Forelimb muscle (tissue), 1 donor: ENCODE measurements around the gene POU4F1. TPM values are rescaled to one million over a fixed set of nuclear protein-coding genes. Genes with fewer than 3 reads are reported as not detected.

Experiments used
- DNase-seq: peaks from one replicate; pipeline ENCODE4 v3.0.0-alpha.2; 2013; ENCODE audit warnings: low read depth
- polyA plus RNA-seq: library from polyadenylated mRNA; unstranded; fragments of 120-200 nt; gene quantifications from one replicate; pipeline ENCODE4 v1.2.1, GENCODE V29; 2013; ENCODE audit not compliant: insufficient read length

POU4F1 gene
- polyA plus RNA-seq, 1 donor, result 12.7 TPM

GRCh38 chr13:78592584-78592983 lies 10.8 kb downstream of the POU4F1 start:
- DNase-seq, result no peak

DNA sequence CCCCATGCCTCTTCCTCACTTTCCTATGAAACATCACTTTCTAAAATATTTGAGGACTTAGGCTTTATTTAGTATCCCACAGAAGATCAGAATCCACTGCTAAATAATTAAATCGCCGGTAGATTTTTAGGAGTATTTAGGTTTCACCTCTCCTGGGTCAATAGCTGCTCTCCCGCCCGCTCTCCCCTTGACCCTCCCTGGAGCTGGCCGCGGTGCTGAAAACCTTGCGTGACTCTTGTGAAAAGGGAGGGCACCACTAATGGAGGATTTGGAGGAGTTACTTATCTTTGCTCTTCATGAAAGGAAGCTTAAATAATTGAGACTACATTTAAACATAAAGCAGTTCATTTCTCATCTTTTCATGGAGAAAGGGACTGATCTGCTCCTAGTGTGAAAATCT lies 14.1 kb downstream of the POU4F1 start:
- no peak for DNase-seq

- DNase-seq, result no peak
These were observed 16.0 kb downstream of the POU4F1 start for GRCh38 chr13:78587395-78587794.

- no peak for DNase-seq
These were observed 16.6 kb downstream of the POU4F1 start for GRCh38 chr13:78586706-78587105.

DNA sequence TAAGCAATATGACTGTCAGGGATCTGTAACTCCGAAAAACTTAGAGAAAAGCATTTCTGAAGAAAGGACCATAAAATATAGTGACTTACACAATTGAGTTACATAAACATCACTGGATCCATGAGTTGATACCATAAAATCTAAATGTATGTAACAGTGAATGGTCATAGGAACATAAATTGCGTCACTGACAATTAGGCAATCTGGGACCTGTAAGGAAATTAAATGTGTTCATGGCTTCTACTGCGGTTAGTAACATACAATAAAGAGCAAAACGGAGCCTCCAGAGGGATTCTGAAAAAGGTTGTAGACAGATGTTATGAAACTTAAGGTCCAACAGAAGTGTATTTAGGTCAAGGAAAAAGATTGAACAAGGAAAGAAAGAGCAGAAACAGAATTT lies 27.1 kb downstream of the POU4F1 start:
- DNase-seq, result no peak

DNA sequence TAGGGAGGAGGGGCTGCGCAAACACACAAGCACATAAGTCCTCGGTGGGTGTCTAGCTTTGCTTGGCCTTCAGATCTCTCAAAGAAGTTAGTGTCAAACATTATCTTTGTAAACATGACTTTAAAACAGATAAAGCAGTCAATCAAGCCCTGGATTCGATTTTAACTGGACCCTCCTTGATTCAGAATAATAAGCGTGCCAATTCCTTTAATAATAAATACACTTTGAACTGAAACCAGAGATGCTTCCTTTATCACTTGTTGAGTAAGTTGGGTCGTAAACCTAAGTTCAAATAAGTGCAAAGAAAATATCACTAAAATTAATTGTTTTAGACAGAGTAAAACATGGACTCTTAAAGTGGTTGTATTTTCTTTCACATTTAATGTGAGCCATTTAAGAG lies 30.9 kb downstream of the POU4F1 start:
- no peak for DNase-seq

DNA sequence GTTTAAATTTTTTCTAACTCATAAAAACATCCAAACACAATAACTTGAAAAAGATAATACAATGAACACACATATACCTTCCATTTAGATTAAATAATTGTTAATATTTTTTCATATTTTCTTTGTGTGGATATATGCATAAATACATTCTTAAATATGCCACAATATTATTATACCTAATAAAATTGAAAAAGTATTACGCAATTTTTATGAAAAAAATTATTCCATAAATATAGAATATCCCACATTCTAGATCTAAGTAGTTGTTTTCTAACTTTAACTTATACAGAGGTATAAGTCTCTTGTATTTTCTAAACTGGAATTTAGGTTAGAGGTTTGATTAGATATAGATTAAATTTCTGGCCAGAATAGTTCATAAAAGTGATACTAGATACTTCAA lies 34.3 kb downstream of the POU4F1 start:
- no peak for DNase-seq

DNA sequence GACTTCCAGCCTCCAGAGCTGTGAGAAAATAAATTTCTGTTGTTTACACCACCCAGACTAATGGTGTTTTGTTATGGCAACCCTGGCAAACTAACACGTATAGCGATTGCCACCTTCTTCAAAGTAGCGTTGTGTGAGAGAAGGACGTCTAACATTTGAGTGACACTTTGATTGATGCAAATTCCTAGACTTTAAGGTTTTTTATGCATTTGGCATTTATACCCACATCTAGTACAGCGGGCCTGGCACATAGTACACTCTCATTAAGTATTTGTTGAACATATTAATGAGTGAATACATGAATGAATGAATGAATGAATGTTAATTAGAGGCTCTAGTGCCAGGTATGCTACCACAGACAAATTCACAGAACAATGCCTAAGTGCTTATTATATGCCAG lies 36.7 kb downstream of the POU4F1 start:
- DNase-seq, result no peak

DNA sequence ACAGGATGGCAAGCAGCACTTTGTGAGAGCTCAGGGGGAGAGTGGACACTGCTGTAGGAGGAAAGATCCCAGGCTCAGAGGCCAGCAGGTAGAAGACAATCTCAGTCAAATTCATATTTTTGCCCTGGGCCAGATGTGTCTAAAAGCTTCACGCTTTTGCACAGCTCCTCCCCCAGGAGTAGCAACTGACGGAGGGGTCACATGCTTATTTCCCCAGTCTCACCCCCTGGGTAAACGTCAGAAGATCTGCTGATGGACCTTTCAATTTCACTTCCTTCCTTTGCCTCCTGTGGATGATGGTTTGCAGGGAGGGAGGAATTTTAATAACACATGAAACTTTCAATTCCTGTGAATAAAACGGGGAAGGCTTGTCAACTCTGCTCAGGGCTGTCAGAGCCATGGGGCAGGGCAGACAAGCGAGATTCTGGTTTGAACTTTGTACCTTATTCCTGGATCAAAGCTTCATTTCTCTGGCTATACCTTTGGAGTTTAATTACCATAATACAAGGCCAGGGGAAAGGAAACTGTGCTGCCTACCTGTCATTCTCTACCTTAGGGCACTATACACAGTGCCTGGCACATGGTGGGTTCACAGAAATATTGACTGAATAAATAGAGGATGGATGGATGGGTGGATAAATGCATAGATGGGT lies 41.0 kb downstream of the POU4F1 start:
- DNase-seq, result no peak

Other genes starting within 250 kb of the POU4F1 start
- 12.4 TPM for gene OBI1, start 55.6 kb upstream of the POU4F1 start, polyA plus RNA-seq